ENCODE data around the gene SLC22A3.

DNA sequence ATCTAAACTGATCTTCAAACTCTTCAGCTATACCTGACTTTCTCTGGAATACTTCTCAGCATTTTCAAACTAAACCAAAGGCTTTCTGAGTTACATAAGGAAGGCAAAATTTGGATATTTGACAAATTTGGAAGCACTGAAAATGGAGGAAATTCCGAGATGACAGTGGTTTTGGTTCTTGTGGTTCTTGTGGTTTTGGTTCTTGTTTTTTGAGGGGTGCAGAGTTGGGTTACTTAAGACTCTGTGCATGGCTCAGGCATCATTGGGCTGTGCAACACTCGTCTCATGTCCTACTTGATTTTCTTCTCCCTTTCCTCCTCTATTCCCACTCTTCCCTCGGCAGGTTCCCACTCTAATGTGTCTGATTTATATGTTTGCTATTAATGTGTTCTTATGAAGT lies 78.0 kb downstream of the SLC22A3 start:
- TF ChIP-seq, protein P1, sequence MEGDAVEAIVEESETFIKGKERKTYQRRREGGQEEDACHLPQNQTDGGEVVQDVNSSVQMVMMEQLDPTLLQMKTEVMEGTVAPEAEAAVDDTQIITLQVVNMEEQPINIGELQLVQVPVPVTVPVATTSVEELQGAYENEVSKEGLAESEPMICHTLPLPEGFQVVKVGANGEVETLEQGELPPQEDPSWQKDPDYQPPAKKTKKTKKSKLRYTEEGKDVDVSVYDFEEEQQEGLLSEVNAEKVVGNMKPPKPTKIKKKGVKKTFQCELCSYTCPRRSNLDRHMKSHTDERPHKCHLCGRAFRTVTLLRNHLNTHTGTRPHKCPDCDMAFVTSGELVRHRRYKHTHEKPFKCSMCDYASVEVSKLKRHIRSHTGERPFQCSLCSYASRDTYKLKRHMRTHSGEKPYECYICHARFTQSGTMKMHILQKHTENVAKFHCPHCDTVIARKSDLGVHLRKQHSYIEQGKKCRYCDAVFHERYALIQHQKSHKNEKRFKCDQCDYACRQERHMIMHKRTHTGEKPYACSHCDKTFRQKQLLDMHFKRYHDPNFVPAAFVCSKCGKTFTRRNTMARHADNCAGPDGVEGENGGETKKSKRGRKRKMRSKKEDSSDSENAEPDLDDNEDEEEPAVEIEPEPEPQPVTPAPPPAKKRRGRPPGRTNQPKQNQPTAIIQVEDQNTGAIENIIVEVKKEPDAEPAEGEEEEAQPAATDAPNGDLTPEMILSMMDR (IDR thresholded peaks at IDR 0.05): no peak
- no peak for TF ChIP-seq POLR2A (IDR thresholded peaks at IDR 0.05)
